Smooth muscle cell (in vitro differentiated cells): Measurements from ENCODE around the gene TMEM44. TPM values are rescaled to one million over a fixed set of nuclear protein-coding genes. Genes with fewer than 3 reads are reported as not detected.

Experiments
- DNase-seq: peaks from one replicate; lab custom pipeline; 2025; ENCODE audit not compliant: unreplicated experiment; lab: John Stamatoyannopoulos, UW
- H2AFZ ChIP-seq: fragments of 200-600 bp; sonication (generic); 2 replicates; pipeline ENCODE4 v1.6.0; 2016; ENCODE audit warnings: antibody characterized with exemption, low read depth, mild to moderate bottlenecking
- H3F3A ChIP-seq: fragments of 200-600 bp; sonication (generic); 2 replicates; pipeline ENCODE4 v1.6.0; 2017; ENCODE audit warnings: antibody characterized with exemption, low read depth
- H3K27ac ChIP-seq: fragments of 200-600 bp; sonication (generic); 2 replicates; pipeline ENCODE4 v1.5.1; 2016; ENCODE audit warnings: low read depth, mild to moderate bottlenecking
- H3K27me3 ChIP-seq: fragments of 200-600 bp; sonication (generic); 2 replicates; pipeline ENCODE4 v1.6.1; 2016; ENCODE audit warnings: low read depth, mild to moderate bottlenecking
- H3K36me3 ChIP-seq: fragments of 200-600 bp; sonication (generic); 2 replicates; pipeline ENCODE4 v1.5.1; 2016; ENCODE audit warnings: low read depth
- H3K4me1 ChIP-seq: fragments of 200-600 bp; sonication (generic); 2 replicates; pipeline ENCODE4 v1.5.1; 2016; ENCODE audit warnings: low read depth
- H3K4me2 ChIP-seq: fragments of 200-600 bp; sonication (generic); 2 replicates; pipeline ENCODE4 v1.6.0; 2016; ENCODE audit warnings: mild to moderate bottlenecking
- H3K4me3 ChIP-seq: fragments of 200-600 bp; sonication (generic); 2 replicates; pipeline ENCODE4 v1.5.1; 2016; ENCODE audit warnings: mild to moderate bottlenecking
- H3K79me2 ChIP-seq: fragments of 200-600 bp; sonication (generic); 2 replicates; pipeline ENCODE4 v1.6.0; 2016; ENCODE audit warnings: low read depth, mild to moderate bottlenecking
- H3K9ac ChIP-seq: fragments of 200-600 bp; sonication (generic); 2 replicates; pipeline ENCODE4 v1.6.0; 2016; ENCODE audit warnings: low read depth
- H3K9me3 ChIP-seq: fragments of 200-600 bp; sonication (generic); replicated peaks from 2 replicates; pipeline ENCODE4 v1.5.1; 2016; ENCODE audit warnings: low read depth
- H4K20me1 ChIP-seq: fragments of 200-600 bp; sonication (generic); 2 replicates; pipeline ENCODE4 v1.6.0; 2016; ENCODE audit warnings: low read depth
- WGBS: methylation state at CpG from one replicate; pipeline ENCODE4 v1.1.7; 2016; ENCODE audit warnings: low lambda C conversion rate; 5-methylcytosine and 5-hydroxymethylcytosine counted together
- polyA plus RNA-seq: library from polyadenylated mRNA; unstranded; fragments of >200 nt; fragmentation: Nextera tagmentation; extraction: Ambion mirVana; gene quantifications from 2 replicates; pipeline ENCODE4 v1.2.1, GENCODE V29; 2016
- total RNA-seq: library from RNA; depleted of rRNA; stranded (reverse); fragments of >200 nt; gene quantifications from 2 replicates; pipeline ENCODE4 v1.2.3, GENCODE V29; 2014
- TF ChIP-seq, protein P1 (sequence below): fragments of 200-600 bp; sonication (generic); IDR thresholded peaks from 2 replicates; pipeline ENCODE4 v1.5.1; 2017; ENCODE audit warnings: borderline replicate concordance, mild to moderate bottlenecking, antibody characterized with exemption; ENCODE audit not compliant: insufficient read depth, poor library complexity, severe bottlenecking

Gene TMEM44
- total and polyA plus RNA-seq, 2 experiments from 2014 or later = 12.7 to 18.4 TPM

DNA sequence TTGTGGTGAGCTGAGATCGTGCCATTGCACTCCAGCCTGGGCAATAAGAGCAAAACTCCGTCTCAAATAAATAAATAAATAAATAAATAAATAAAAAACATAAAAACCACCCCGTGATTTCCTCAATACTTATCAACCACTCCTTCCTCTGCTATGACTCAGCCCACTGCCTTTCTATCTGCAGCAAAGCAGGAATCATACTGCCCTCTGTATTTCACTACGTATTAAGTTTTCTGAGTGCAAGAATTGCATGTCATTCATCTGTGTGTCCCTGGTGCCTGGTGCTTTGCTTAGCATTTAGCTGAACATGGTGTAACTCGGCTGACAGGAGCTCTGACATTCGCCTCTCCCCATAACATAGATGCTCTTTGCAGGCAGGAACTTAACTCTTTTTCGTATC lies 31.6 kb upstream of the TMEM44 start:
- Histone ChIP-seq H3K36me3 (peaks cover 15% of the 10 kb centered on the region), H3K4me1 (no peaks in the 10 kb centered on the region), H3K4me2 (no peak overlapping the region), H3F3A (no peaks in the 10 kb centered on the region), H3K4me3 (no peak overlapping the region), H3K27me3 (no peaks in the 10 kb centered on the region), H3K79me2 (peaks cover 12% of the 10 kb centered on the region), H3K27ac (no peak overlapping the region), H3K9me3 (no peaks in the 10 kb centered on the region), H2AFZ (no peak overlapping the region), H4K20me1 (no peaks in the 10 kb centered on the region), H3K9ac (no peak overlapping the region)
- TF ChIP-seq, protein P1, sequence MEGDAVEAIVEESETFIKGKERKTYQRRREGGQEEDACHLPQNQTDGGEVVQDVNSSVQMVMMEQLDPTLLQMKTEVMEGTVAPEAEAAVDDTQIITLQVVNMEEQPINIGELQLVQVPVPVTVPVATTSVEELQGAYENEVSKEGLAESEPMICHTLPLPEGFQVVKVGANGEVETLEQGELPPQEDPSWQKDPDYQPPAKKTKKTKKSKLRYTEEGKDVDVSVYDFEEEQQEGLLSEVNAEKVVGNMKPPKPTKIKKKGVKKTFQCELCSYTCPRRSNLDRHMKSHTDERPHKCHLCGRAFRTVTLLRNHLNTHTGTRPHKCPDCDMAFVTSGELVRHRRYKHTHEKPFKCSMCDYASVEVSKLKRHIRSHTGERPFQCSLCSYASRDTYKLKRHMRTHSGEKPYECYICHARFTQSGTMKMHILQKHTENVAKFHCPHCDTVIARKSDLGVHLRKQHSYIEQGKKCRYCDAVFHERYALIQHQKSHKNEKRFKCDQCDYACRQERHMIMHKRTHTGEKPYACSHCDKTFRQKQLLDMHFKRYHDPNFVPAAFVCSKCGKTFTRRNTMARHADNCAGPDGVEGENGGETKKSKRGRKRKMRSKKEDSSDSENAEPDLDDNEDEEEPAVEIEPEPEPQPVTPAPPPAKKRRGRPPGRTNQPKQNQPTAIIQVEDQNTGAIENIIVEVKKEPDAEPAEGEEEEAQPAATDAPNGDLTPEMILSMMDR = no peak
- WGBS = 95% methylated on average over 7 of the region's 7 CpGs
- no peak for DNase-seq

DNA sequence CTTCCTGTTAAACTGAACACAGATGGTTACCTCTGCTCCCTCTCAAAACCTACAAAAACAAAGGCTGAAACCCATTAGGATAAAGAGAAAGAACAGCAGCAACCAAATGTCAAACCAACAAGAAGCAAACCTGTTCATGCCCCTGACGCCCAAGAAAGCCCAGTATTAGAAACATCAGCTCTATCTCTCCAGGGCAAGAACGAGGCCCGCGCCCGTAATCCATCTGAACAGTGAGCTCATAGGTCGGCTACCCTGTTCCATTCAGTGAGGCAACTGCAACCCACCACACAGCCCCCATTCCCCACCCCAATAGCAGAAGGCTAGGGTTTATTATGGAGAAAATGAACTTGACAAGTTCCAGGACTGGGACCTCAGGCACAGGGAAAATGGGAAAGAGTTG lies 28.7 kb upstream of the TMEM44 start:
- Histone ChIP-seq H3K4me1 (no peaks in the 10 kb centered on the region), H3K4me3 (no peak overlapping the region), H4K20me1 (no peaks in the 10 kb centered on the region), H3K9ac (no peak overlapping the region), H3K79me2 (no peaks in the 10 kb centered on the region), H3F3A (no peaks in the 10 kb centered on the region), H3K36me3 (peaks cover 30% of the 10 kb centered on the region), H3K27ac (no peak overlapping the region), H2AFZ (no peak overlapping the region), H3K4me2 (no peak overlapping the region), H3K9me3 (no peaks in the 10 kb centered on the region), H3K27me3 (no peaks in the 10 kb centered on the region)
- TF ChIP-seq, protein P1 = no peak
- 87% methylated on average over 6 of the region's 6 CpGs for WGBS
- DNase-seq = no peak

DNA sequence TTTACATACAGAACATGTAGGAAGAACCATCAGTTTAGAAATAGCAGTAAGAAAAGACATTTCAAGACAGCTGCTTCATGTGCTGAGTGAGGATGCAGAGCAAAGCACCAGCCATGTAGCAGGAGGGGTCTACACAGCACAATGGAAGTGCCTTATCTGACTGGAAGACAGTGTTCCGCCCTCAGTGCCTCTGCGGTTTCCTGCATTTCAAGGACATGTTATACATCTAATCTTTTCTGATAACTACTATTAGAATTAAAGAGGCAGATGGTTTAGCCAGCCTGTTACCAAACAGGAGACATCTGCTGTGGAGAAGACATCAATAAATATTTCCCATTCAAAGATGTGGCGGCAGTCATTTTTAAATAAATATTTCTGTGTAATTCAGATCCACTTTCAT lies 28.2 kb upstream of the TMEM44 start:
- no peak overlapping the region for H3K9ac ChIP-seq
- peaks cover 30% of the 10 kb centered on the region for H3K36me3 ChIP-seq
- 83% methylated on average over 3 of the region's 3 CpGs for WGBS
- no peak overlapping the region for H3K4me3 ChIP-seq
- no peak overlapping the region for H2AFZ ChIP-seq
- no peaks in the 10 kb centered on the region for H3F3A ChIP-seq
- H3K4me2 ChIP-seq = no peak overlapping the region
- no peaks in the 10 kb centered on the region for H3K9me3 ChIP-seq
- H3K79me2 ChIP-seq = no peaks in the 10 kb centered on the region
- TF ChIP-seq, protein P1 = no peak
- DNase-seq = no peak
- no peaks in the 10 kb centered on the region for H3K4me1 ChIP-seq
- H3K27me3 ChIP-seq = no peaks in the 10 kb centered on the region
- H3K27ac ChIP-seq = no peak overlapping the region
- H4K20me1 ChIP-seq = no peaks in the 10 kb centered on the region

DNA sequence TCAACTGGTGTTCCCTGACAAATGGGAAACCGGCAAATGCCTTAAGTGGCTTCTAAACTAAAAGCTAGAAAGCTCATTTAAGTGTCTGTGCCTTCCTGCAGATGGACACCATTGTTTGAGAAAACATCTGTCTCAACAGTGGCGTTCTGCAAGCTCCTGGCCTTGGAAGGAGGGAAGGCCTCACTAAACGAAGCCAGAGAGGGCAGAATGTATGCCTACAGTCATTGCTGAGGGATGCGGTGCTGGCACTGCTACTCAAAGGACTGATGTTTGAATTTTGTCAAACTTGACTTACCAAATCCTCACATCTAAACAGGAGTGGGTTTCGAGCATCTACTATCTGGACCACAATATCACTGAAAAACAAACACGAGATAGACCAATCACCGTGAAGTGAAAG lies 26.6 kb upstream of the TMEM44 start:
- Histone ChIP-seq H3K79me2 (no peaks in the 10 kb centered on the region), H3K4me3 (no peak overlapping the region), H3K27ac (no peak overlapping the region), H4K20me1 (no peaks in the 10 kb centered on the region), H2AFZ (no peak overlapping the region), H3K27me3 (no peaks in the 10 kb centered on the region), H3K4me2 (no peak overlapping the region), H3K4me1 (no peaks in the 10 kb centered on the region), H3F3A (no peaks in the 10 kb centered on the region), H3K9ac (no peak overlapping the region), H3K9me3 (no peaks in the 10 kb centered on the region), H3K36me3 (peaks cover 16% of the 10 kb centered on the region)
- WGBS = 96% methylated on average over 7 of the region's 7 CpGs
- TF ChIP-seq, protein P1 = no peak
- no peak for DNase-seq
